SIG-M5 treated with dmso at 0.1 percent for 504 hours (cell line): ENCODE results near the gene NFE2L3.
A peak's percentile ranks its signal among the peaks of the same experiment; 100 is the strongest.
"Not testable (repeated sequence)": the region's sequence is repeated elsewhere in the genome, so short reads cannot be mapped to it uniquely, and the experiment has no call there.

ENCODE experiments used
- DNase-seq: peaks from one replicate; lab custom pipeline; 2025; ENCODE audit not compliant: unreplicated experiment; lab: John Stamatoyannopoulos, UW

Gene NFE2L3

GRCh38 chr7:26167303-26167934 lies 15.4 kb downstream of the NFE2L3 start:
- no peak for DNase-seq

DNA sequence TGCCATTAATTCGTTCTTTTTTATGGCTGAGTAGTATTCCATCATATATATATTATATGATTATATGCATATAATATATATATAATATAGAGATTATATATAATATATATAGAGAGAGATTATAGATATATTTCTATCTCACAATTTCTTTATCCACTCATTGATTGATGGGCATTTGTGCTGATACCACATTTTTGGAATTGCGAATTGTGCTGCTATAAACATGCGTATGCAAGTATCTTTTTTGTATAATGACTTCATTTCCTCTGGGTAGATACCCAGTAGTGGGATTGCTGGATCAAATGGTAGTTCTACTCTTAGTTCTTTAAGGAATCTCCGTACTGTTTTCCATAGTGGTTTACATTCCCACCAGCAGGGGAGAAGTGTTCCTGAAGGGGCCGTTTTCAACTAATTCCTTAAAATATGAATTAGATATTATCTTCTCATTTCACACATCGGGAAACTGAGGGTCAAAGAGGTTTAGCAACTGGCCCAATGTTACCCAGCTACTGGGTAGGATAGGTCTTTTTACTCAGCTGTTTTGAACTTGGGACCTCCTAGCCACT lies 16.5 kb downstream of the NFE2L3 start:
- DNase-seq: no peak

- DNase-seq: no peak
Measured at GRCh38 chr7:26169271-26169670, 17.3 kb downstream of the NFE2L3 start.

- no peak for DNase-seq
Measured at GRCh38 chr7:26170663-26171062, 18.7 kb downstream of the NFE2L3 start.

- DNase-seq: no peak
Measured at GRCh38 chr7:26171601-26172000, 19.6 kb downstream of the NFE2L3 start.

GRCh38 chr7:26172048-26172447 lies 20.1 kb downstream of the NFE2L3 start:
- no peak for DNase-seq

DNA sequence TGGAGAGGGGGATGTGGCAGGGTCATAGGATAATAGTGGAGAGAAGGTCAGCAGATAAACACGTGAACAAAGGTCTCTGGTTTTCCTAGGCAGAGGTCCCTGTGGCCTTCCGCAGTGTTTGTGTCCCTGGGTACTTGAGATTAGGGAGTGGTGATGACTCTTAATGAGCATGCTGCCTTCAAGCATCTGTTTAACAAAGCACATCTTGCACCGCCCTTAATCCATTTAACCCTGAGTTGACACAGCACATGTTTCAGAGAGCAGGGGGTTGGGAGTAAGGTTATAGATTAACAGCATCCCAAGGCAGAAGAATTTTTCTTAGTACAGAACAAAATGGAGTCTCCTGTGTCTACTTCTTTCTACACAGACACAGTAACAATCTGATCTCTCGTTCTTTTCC lies 23.9 kb downstream of the NFE2L3 start:
- DNase-seq: not testable (repeated sequence)

GRCh38 chr7:26176696-26177095 lies 24.7 kb downstream of the NFE2L3 start:
- not testable (repeated sequence) for DNase-seq

GRCh38 chr7:26177269-26177668 lies 25.3 kb downstream of the NFE2L3 start:
- not testable (repeated sequence) for DNase-seq

- DNase-seq: no peak
Measured at GRCh38 chr7:26178272-26178960, 26.4 kb downstream of the NFE2L3 start.

DNA sequence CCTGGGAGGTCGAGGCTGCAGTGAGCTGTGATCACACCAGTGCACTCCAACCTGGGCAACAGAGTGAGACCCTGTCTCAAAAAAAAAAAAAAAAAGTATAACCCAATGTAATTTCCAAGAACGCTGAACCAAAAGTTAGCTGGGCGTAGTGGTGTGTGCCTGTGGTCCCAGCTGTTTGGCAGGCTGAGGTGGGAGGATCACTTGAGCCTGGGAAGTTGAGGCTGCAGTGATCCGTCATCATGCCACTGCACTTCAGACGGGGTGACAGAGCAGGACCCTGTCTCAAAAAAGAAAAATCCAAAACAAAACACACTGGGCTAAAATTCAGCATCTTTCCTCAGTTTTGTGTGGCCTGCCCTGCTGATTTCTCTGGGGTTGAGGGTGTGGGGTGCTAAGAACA lies 27.4 kb downstream of the NFE2L3 start:
- no peak for DNase-seq

- no peak for DNase-seq
Measured at GRCh38 chr7:26179826-26180497, 28.0 kb downstream of the NFE2L3 start.

DNA sequence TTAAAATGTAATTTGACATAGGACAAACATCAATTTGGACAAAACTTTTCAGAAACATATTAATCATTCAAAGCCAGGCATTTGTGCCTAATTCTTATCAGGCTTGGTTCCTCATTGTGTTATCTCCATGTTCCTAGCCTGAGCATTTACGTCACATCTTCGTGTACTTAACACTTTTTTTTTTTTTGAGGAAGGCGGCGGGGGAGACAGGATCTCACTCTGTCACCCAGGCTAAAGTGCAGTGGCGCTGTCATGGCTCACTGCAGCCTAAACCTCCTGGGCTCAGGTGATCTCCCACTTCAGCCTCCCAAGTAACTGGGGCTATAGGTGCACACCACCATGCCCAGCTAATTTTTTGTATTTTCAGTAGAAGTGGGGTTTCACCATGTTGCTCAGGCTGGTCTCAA lies 28.8 kb downstream of the NFE2L3 start:
- no peak for DNase-seq

DNA sequence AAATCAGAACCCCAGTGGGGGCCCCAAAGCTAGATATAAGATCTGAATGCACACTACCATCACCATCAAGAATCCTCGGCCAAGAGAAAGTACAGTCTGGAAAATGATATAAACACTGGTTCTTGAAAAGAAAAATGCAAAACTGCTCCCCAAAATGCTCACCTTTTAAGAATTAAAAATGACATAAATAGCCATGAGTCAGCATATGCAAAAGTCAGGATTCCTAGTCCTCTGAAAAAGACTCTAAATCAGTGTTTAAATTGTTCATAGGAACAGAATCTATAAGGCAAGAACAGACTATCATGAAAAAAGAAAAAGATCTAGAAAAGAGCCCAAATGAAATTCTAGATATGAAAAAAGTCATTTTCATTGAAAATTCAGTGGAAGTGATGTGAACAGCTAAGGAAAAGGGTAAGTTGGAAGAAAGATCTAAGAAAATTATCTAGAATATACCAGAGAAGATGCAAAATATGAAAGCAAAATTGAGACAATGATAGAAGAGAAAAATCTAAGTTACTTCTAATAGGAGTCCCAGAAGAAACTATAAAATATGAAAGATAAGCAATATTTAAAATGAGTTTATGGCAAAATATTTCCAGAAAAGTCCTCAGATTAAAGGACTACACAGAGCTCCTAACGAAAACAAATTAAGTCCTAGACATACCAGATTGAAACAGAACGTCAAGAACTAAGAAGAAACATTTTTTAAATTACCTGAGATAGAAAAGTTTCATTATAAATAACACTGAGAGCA lies 29.7 kb downstream of the NFE2L3 start:
- DNase-seq: no peak

DNA sequence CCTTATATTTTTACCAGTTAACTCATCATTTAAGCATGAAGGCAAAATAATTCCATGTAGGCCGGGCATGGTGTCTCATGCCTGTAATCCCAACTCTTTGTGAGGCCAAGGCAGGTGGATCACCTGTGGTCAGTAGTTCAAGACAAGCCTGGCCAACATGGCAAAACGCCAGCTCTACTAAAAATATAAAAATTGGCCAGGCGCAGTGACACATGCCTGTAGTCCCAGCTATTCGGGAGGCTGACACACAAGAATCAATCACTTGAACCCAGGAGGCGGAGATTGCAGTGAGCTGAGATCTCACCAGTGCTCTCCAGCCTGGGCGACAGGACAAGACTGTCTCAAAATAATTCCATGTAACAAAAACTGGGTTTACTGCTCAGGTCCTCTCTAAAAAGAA lies 30.3 kb downstream of the NFE2L3 start:
- DNase-seq: no peak

DNA sequence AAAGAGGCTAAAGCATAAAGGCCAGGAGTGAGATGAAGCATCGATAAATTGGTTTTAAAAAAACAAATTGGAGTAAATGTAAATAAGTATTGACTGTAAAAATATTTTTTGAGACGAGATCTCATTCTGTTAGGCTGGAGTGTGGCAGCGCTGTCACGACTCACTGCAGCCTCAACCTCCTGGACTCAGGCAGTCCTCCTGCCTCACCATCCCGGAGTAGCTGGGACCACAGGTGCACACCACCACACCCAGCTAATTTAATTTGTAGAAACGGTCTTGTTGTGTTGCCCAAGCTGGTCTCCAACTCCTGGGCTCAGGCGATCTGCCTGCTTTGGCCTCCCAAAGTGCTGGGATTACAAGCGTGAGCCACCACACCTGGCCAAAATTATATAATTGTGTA lies 30.7 kb downstream of the NFE2L3 start:
- no peak for DNase-seq

DNA sequence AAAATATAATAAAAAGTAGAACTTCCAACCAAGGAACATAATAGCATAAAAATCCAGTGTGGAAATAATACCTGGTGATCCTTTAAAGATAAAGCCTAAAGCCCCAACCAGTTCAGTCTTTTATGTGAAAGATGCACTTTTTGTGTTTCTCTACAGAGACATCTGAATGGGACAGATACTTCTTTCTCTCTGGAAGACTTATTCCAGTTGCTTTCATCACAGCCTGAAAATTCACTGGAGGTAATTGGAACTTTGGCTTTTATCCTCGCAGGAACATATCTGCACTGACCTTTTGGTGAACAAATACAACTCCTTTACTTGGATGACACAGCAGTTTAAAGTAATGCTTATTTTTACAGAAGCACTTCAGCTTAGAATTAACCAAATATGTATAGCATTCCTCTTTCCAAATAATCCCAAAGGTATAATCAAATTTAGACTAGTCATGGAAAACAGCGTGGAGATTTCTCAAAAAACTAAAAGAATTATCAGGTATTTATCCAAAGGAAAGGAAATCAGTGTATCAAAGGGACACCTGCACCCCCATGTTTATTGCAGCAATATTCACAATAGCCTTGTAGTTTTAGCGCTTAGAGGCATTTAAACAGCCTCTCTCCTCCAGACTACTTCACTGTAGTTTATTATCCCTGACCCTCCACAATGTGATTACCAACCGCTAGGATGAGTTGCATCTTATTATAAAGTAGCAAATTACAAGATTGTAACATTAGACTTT lies 31.7 kb downstream of the NFE2L3 start:
- no peak for DNase-seq

GRCh38 chr7:26184281-26185101 lies 32.5 kb downstream of the NFE2L3 start:
- DNase-seq: not testable (repeated sequence)

- DNase-seq: peak; percentile 45
Measured at GRCh38 chr7:26185131-26185843, 33.3 kb downstream of the NFE2L3 start.
